Activated T-helper 9 cell treated with anti-CD3 and anti-CD28 coated beads, Interleukin-2, amount 50 U/mL, for 16 hours (primary cell): ENCODE data around the gene NFKB1.

Experiments
- DNase-seq: peaks from one replicate; pipeline ENCODE4 v3.0.0-alpha.2; 2020; ENCODE audit warnings: low read depth

The NFKB1 gene

DNA sequence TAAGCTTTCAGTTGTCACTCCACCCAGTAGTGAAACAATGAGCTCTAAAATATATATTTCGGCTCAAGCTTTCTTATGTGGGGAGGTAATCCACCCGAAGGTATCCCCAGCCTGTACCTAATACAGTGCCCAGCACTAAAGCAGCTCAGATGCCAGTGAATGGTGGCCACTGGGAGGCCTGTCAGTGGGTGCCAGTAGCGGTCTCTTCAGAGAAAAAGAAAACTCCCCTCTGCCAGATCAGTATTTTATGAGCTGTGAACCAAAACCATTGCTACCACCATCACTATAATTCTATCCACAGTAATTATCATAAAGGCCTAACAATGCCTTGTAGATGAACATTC is 835 bp upstream of the NFKB1 start:
- DNase-seq: no peak

DNA sequence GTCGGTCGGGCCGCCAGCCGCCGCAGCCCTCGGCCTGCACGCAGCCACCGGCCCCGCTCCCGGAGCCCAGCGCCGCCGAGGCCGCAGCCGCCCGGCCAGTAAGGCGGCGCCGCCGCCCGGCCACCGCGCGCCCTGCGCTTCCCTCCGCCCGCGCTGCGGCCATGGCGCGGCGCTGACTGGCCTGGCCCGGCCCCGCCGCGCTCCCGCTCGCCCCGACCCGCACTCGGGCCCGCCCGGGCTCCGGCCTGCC is 213 bp downstream of the NFKB1 start:
- no peak for DNase-seq

DNA sequence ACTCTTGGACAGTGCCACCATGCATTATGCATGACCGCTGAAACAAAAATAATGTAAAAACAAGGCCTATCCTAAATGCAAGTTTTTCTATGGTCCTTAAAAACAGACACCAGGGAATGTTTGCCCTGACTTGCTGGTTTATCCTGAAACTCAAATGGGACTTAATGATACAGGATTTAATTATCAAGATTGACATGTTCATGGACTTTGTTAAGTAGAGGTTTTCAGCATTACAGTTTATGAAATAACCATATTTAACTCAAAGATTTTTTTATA is 1.3 kb downstream of the NFKB1 start:
- no peak for DNase-seq

DNA sequence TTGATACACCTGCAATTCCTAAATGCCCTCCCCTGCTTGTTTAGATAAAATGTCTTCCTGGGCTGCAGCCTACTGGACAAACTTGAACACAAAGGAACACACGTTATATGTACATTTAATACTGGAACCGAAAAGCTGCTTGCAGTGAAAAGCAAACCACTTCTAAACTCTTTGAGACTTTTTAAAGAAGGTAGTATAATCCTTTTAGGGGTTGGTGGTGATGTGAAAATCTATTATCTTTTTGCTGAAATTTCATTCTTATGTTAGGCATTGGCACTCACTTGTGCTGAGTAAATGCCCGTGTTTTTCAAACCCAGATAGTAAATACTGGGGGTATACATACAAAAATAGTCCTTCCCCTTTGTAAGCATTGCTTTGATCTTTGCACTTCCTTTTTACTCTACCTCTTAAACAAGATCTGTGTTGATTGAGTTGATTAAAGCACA is 2.2 kb downstream of the NFKB1 start:
- DNase-seq: no peak

GRCh38 chr4:102503831-102504786 is 3.0 kb downstream of the NFKB1 start:
- no peak for DNase-seq

- DNase-seq: no peak
These were observed 3.8 kb downstream of the NFKB1 start for GRCh38 chr4:102504941-102505340.

DNA sequence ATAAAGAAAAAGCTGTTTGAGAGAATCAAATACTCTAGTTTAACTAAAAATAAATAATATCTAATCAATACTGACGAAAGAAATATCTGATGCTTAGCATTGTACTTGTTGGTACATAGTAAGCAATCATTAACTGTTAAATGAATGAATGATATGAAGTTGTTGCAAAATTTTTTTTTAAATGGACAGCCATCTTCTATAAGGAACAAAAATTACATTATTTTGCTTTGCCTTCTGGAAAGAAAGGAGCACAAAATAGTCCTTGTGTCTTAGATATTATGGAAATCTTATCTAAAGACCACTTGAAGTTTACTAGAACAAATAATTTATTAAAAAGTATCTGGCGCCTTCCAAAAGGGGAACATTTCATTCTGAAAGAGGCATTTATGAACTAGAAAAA is 4.5 kb downstream of the NFKB1 start:
- no peak for DNase-seq

DNA sequence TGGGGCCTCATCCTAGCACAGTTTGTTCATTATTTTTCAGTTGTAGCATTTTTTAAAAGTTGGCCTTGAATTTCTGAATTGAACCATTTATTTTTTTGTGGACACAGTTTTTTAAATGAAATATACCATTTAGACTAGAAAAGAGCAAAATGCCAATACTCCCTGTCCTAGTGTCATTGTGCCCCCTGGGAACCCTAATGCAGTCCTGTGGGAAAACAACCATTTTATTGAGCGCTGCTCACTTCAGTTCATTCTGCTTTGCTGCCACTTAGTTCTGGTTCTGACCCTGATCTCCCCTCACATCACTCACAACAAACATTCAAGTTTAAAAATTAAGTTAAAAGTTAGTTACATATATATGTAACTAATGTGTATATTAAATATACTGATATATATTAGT is 5.4 kb downstream of the NFKB1 start:
- DNase-seq: no peak

DNA sequence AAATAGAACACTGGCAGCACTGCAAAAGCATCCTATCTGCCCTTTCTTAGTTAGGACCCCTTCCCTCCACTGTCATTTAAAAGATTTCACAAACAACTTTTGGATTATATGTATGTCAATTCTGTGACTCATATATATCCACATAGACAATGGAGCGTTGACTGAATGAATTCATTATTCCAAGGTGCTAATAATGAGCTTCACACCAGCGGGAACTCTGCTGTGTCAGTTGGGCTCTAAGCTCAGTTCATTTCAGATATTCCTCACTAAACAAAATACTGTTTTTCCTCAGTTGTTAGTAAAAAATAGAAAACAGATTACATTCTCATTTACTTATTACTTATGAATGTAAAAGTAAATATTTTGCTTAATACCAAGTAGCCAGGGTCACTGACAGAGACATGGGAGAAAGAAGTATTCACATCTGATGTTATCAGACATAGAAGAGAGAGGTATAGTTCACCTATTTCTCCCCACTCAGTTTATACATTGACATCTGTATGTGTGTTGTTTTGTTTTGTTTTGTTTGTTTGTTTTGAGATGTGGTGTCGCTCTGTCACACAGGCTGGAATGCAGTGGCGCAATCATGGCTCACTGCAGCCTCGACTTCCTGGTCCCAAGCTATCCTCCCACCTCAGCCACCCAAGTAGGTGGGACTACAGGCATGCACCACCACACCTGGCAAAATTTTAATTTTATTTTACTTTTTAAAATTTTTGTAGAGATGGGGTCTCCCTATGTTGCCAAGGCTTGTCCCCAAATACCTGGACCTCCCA is 10.9 kb downstream of the NFKB1 start:
- no peak for DNase-seq

DNA sequence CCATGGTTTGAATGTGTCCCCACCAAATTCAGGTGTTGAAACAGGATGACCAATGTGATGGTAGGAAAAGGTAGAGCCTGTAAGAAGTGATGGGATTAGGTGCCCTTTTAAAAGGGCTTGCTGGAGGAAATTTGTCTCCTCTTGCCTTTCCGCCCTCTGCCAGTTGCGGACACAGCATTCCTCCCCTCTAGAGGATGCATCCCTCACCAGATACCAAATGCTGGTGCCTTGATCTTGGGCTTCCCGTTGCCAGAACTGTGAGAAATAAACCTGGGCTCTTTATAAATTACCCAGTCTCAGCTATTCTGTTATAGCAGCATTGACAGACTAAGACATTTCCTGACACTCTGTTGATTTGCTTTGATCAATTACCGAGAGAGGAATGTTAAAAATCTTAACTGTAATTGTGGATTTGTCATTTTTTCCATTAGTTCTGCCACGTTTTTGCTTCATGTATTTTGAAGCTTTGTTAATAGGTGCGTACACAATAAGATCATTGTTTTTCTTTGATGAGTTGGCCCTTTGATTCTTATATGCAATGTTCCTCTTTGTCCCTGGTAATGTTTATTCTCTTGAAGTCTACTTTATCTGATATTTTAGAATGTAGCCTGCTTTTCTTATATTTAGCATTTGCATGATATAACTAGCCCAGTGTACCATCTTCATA is 13.3 kb downstream of the NFKB1 start:
- no peak for DNase-seq

- DNase-seq: no peak
These were observed 16.6 kb downstream of the NFKB1 start for GRCh38 chr4:102517753-102518152.

DNA sequence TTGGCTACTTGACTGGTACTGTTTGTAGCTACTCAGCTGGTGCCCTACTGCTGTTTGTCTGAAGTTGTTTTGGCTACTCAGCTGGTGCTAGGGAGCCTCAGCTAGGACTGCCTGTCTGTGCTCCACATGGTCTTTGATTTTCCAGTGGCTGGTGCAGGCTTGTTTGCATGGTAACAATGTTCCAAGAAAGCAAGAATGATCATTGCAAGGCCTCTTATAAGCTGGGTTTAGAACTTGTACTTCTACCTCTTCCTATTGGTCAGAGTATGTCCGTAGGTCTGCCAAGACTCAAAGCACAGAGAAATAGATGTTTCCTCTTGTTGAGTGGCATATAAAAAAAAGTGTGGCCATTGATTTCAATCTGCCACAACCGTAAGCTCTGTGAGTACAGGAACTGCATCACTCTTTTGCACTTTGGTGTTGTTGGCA is 17.6 kb downstream of the NFKB1 start:
- DNase-seq: no peak

DNA sequence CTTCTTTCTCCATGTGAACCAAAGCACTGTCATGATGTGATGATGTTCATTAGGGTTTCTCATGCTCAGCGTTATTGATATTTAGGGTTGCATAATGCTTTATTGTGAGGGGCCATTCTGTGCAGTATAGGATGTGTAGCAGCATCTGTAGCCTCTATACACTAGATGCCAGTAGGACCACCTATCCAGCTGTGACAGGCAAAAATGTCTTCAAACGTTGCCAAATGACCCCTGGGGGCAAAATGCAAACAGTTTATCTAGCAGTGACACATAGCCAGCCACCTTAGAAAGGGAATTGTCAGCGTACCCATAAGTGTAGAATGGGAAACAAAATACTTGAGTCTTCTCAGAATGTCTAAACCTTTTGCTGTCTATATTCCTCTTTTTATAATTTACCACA is 18.8 kb downstream of the NFKB1 start:
- DNase-seq: no peak

- no peak for DNase-seq
These were observed 20.4 kb downstream of the NFKB1 start for GRCh38 chr4:102521570-102521969.

DNA sequence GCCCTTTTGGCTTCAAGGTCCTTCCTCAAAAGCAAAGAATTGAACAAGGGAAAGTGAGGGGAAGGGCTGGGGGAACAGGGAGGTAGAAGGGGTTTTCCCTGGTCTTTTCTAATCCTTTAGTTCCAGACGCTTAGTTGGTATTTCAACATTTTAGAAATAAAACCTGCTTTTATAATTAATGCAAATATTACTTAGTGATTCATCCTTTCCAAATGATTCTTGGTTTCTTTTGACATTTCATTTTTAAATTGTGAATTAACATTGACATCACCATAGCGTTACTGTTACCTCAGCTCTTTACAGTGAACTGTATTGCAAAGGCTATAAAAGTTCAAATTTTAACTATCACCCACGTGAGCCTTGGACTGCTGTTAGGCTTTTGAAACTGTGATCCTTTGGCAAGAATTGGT is 20.9 kb downstream of the NFKB1 start:
- no peak for DNase-seq

GRCh38 chr4:102524691-102525090 is 23.5 kb downstream of the NFKB1 start:
- no peak for DNase-seq

DNA sequence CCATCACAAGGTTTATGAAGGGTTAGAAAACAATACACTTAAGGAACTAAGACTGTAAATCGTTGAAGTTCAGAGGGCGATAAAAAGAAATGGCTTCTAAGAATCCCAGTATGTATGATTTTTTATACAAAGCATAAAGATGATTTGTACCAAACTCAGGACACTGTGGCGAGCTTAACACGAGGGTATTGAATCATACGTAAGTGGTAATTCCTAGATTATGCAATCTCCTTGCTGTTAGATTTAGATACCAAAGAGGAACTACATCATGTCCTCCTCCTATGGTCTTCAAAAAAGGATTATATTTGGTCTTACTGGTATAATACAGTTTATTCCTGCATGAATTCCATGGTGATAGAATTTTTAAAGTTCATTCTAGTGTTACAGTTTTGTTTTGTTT is 23.9 kb downstream of the NFKB1 start:
- DNase-seq: no peak

DNA sequence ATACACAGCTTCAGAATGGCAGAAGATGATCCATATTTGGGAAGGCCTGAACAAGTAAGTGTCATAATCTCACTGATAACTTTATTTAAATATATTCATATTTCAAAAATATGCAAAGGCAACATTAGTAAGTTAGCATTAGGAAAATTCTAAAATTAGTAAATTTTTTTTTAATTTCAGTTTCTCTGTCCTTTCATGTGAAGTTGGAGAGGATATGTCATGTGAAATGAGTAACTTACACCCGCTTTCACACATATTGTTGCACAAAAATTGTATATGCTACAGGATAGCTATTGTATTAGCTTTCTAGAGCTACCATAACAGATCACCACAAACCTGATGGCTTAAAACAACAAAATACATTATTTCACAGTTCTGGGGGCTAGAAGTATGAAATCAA is 24.3 kb downstream of the NFKB1 start:
- no peak for DNase-seq

- DNase-seq: no peak
These were observed 25.4 kb downstream of the NFKB1 start for GRCh38 chr4:102526532-102526931.

- DNase-seq: no peak
These were observed 26.6 kb downstream of the NFKB1 start for GRCh38 chr4:102527695-102528283.

GRCh38 chr4:102529977-102530376 is 28.8 kb downstream of the NFKB1 start:
- no peak for DNase-seq

DNA sequence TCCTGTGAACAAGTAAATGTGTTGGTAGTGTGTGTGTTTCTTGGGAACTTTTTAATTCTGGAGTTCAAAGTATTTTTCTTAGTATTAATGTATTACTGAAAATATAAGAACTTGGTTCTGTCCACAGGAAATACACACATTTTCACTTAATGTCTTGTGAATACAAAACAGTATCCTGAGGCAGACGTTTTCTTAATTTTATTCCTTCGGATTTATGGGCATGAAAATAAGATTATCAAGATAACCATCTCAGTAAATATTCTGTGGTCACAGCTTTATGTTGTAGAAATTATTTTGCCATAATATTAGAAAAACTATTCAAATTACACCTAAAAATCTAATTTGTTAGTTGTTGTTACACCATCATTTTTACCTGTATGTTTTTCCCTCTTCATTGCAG is 29.8 kb downstream of the NFKB1 start:
- no peak for DNase-seq

GRCh38 chr4:102531462-102531861 is 30.3 kb downstream of the NFKB1 start:
- DNase-seq: no peak
